Measurements from ENCODE around the gene GCLM.
"Not testable (repeated sequence)": the region's sequence is repeated elsewhere in the genome, so short reads cannot be mapped to it uniquely, and the experiment has no call there.

DNA sequence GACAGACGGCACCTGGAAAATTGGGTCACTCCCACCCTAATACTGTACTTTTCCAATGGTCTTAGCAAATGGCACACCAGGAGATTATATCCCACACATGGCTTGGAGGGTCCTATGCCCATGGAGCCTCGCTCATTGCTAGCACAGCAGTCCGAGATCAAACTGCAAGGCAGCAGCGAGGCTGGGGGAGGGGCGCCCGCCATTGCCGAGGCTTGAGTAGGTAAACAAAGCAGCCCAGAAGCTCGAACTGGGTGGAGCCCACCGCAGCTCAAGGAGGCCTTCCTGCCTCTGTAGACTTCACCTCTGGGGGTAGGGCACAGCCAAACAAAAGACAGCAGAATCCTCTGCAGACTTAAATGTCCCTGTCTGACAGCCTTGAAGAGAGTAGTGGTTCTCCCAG lies 53.2 kb downstream of the GCLM start:
- not testable (repeated sequence) for TF ChIP-seq POLR2AphosphoS5 (IDR thresholded peaks at IDR 0.05; ENCODE audit: low read depth)
- TF ChIP-seq, protein P1, sequence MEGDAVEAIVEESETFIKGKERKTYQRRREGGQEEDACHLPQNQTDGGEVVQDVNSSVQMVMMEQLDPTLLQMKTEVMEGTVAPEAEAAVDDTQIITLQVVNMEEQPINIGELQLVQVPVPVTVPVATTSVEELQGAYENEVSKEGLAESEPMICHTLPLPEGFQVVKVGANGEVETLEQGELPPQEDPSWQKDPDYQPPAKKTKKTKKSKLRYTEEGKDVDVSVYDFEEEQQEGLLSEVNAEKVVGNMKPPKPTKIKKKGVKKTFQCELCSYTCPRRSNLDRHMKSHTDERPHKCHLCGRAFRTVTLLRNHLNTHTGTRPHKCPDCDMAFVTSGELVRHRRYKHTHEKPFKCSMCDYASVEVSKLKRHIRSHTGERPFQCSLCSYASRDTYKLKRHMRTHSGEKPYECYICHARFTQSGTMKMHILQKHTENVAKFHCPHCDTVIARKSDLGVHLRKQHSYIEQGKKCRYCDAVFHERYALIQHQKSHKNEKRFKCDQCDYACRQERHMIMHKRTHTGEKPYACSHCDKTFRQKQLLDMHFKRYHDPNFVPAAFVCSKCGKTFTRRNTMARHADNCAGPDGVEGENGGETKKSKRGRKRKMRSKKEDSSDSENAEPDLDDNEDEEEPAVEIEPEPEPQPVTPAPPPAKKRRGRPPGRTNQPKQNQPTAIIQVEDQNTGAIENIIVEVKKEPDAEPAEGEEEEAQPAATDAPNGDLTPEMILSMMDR (IDR thresholded peaks at IDR 0.05; ENCODE audit: insufficient read depth, low read length), result not testable (repeated sequence)

Data from HL-60 (cell line).